Right hindlimb (tissue), 1 donor: ENCODE measurements around the gene SLC12A6.
"Not testable (repeated sequence)": the region's sequence is repeated elsewhere in the genome, so short reads cannot be mapped to it uniquely, and the experiment has no call there.

Experiments
- DNase-seq: peaks from one replicate; pipeline ENCODE4 v3.0.0-alpha.2; 2018

SLC12A6 gene

DNA sequence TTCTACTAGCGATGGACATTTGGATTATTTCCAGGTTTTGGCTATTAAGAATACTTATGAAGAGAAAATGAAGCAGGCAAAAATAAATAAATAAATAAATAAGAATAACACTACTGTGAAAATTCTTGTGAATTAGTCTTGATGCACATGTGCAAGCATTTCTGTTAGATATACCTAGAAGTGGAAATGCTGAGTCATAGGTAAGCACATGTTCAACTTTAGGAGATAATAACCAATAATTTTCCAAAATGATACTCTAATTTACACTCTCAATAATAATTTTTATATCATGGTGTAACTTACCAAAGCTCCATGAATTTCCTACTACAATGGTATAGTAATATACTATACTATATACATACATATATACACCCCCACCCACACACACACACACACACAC, 89.4 kb downstream of the SLC12A6 start:
- DNase-seq = no peak

DNA sequence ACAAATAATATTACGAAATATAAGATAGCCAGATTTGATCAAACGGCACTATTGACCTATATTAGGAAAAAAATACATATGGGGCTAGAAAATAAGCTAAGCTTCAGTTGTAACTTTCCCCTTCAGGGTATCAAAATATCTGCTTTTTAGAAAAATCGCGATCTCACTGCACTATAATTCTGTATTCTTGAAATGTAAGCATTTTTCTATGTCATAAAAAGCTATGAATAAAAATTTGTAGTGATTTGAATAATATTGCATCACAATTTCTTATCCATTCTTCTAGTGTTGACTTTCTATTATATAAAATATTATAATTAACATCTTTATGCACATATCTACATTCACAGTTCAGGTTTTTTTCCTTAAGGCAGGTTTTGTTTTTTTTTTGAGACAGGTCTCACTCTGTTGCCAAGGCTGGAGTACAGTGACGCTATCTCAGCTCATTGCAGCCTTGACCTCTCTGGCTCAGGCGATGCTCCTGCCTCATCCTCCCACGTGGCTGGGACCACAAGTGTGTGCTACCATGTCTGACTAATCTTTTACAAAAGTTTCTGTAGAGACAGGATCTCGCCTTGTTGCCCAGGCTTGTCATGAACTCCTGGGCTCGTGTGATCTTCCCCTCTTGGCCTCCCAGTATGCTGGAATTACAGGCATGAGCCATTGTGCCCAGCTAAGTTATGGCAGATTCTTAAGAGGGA, 91.2 kb downstream of the SLC12A6 start:
- no peak for DNase-seq

DNA sequence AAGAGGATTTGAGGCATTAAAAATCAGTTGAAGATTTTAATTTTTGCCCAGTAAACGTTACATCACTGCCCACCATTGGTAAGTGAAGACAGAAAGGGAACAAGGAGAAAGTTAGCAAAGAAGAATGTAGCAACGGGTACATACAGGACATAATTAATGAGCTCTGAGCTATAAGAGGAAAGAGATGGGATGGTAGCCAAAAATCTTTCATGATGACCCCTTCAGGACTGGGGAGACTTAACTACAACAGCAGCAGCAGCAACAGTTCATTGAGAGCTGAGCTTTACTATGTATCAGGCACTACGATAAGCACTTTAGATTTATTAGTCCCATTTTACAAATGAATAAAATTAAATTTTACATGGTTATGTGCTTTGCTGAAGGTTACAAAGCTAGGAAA, 94.4 kb downstream of the SLC12A6 start:
- DNase-seq = no peak

DNA sequence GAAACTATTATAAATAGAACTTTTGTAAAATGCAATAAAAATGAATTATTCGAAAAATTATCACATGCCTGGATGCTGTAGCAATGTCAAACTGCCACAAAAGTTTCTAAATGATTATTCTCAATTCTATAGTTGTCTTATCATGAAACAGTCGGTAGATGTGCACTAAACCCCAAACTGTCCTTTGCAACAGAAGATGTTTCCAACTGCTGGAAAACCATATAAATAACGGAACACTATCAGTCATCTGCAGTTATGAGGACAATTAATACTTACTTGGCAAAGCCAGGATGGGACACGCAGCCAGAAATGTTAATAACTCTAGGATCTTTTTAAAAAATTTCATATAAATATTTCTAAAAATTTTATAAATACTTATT, 95.3 kb downstream of the SLC12A6 start:
- no peak for DNase-seq

DNA sequence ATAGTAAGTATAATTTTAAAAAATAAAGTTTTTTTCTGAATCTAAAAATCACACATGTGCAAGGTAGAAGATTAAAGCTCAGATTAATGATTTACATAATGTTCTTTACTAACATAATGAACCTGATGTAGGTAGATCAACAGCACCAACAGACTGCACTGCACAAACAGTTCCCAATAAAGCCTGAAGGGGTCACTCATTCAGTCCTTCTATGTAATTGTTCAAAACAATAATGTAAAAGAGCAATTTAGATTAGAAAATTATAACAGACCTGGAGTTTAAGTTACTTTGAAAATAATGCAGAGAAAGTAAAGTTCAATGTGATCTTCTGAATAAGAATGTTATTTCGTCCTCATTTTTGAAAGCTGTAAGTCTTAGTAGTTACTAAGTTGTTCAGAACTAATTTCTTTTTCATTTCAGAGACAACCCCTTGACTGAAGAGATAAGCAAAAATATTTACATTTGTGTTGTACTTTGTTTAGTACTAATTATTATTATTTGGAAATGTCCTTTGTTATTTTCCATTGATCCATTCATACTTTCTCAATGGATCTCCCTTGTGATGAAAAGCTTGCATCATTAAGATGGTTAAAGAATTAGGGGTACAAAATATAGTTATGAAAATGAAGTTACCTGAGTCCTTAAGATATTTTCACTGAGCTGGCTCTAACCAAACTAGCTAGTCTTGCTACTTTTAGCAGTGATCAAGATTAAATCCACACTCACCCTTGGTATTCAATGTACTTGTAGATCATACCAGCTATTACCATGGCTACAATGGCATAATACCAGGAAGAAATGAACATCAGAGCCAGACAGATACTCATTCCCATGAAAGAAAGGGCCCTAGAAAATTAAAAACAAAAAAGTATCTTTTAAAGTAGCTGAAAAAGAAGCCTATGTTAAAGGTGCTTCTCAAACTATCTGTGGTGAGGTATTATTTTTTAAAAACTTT, 95.9 kb downstream of the SLC12A6 start:
- DNase-seq = no peak

DNA sequence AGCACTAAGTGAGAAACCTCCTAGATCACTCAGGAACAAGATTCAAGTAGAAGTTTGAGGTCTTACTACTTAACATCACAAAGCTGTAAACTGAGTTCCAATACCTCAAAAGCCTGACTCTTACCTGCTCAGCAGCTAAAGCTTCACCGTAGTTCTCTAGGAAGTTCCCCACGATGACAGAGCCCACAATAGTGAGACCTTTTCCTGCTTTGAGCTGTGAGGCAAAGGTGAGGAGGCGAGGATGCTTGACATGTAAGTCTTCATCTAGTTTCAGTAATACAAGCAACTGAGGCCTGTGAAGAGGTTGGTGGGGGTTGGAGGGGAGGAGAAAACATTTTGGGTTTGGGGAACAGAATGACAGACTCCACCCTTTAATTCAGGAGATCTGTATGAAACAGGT, 97.0 kb downstream of the SLC12A6 start:
- no peak for DNase-seq

DNA sequence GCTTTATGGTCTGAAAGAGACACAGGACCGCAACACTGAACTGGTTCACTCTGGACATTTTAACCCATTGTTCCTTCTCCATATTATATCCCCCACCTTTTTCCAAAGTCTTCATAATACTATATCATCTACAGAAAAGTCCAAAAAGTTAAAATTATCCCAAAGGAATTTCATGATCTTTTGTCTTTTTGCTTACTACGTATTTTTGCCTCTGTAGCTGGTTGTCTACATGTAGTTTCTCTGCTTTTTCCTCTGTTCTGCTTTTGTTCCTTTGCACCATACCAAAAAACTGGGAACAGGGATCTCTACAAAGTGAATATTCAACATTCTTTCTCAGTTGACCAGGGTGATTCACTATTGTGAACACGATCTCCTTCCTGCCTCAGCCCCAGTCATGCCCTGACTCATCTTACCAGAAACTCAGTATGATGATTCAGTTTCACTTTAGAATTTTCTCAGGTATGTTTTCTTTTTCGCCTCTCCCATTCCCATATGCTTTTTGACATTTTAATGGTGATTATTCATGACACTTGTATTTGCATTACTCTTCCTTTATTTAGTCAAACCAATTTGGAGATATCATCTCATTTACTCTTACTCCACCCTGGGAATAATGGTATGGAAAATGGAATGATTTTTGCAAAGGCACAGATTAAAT, 98.3 kb downstream of the SLC12A6 start:
- no peak for DNase-seq

DNA sequence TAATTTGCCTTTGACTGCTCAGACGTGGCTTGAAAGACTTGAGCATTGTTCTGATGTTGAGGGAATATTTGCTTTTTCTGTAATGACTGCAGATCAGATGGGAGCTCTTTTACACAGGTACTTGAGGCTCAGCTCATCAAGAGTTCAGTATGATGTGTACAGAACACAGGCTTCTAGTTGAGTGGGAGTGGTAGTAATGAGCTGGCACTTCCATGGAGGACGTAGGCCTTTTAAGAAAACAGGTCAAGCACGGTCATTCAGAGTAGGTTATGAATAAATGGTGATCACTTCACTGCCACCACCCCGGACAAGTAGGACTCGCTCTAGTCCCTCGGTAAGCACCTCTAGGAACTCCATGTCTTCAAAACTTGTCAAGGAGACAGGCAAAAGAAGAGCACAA, 104.0 kb downstream of the SLC12A6 start:
- DNase-seq = no peak

DNA sequence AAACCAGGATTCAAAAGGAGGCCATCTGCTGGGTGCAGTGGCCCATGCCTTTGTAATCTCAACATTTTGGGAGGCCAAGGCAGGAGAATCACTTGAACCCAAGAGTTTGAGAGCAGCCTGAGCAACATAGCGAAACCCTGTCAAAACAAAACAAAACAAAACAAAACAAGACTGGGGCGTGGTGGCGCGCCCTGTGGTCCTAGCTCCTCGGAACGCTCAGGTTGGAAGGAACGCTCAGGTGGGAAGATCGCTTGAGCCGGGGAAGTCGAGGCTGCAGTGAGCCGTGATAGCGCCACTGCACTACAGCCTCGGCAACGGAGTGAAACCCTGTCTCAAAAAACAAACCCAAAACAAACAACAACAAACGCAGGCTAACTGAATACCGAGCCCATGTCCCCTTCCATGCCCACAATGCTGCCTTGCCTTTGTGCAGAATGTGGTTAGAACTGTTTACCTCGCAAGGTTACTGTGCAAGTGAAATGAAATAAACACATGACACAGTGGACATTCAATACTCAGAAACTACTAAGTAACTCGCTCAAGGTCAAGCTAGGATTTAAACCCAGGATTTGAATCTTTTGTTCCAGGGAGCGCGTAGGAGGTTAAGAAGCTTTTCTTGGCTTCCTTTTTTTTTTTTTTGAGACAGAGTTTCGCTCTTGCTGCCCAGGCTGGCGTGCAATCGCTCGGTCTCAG, 113.5 kb downstream of the SLC12A6 start:
- no peak for DNase-seq

DNA sequence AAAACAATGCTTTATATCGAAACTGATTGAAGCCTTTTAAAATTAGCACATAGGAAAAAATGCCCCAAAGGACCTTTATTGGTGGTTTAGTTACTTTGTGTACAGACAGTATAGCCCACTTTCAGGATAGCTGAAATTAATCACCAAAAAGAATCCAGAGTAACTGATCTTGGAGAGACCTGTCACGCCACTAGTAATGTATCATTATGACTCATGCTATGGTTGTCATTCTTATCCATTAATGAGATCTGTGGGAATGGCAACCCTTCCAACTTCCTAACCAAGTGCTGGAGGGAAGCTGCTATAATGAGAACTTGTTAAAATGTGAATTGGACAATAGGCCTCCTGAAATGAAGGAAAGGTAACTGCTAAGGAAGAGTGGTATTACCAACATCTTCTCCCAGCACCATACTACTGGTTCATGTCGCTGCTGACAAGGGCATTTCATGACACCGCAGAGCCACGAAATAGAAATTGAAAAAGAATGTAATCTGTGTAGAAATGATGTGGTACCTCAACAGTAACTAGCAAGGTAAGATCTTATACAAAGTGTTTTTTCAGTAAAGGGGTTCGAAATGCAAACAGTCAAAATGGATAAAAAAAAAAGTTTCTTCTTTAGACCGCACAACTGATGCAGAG, 119.9 kb downstream of the SLC12A6 start:
- DNase-seq = no peak

DNA sequence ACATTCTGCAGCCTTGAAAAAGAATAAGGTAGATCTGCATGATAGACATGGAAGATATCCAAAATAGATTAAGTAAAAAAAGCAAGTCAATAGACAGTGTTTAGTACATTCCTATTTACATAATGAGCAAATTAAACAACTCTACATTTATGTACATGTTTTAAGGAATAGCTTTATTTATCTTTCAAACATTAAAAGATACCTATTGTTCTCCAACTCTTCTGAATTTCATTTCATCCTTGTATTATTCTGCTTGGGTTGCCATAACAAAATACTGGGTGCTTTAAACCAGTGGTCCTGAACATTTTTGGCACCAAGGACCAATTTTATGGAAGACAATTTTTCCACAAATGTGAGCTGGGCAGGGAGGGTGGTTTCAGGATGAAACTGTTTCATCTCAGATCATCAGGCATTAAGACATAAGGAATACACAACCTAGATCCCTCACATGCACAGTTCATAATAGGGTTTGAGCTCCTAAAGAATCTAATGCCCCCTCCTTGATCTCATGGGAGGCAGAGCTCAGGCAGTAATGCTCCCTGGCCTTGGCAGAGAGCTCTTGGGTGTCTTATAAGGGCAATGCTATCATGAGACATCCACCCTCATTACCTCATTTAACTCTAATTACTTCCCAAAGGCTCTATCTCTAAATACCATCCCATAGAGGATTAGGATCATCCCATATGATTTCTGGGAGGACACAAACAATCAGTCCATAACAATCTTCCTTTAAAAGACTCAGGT, 120.9 kb downstream of the SLC12A6 start:
- no peak for DNase-seq

DNA sequence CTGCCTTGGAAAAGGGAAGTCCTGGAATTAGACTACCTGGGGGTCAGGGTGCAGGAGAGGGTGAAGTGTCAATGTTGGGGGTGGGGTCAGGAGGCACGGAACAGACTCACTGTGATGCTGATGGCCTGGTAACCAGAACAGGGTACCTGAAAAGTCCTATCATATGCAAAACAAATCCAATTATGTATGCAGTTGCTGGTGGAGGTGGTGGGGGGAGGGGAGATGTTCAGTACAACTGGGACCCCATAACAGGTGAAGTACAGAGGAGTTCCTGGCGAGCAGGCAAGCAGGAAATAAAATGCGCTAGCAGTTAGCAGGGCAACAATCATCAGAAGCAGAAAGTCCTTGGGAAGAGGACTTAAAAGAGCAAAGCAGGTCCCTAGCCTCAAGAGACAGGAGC, 123.4 kb downstream of the SLC12A6 start:
- DNase-seq = no peak

DNA sequence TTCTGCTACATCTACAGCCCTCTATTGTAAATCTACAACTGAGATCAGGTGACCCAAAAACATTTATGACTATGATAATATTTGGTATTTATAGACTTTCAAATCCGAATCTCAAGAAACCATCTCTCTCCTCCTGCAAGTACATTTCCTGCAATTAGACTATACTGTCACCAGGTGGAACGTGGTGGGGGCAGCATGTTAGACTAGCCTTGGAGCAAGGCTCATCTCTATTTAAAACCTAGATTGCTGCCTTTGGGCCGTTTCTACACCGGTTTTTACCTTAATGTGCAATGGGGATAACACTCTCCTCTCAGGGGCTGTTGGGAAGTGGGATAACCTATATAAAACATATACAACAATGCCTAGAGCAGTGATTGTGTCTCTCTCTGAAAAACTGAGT, 123.9 kb downstream of the SLC12A6 start:
- DNase-seq = no peak

DNA sequence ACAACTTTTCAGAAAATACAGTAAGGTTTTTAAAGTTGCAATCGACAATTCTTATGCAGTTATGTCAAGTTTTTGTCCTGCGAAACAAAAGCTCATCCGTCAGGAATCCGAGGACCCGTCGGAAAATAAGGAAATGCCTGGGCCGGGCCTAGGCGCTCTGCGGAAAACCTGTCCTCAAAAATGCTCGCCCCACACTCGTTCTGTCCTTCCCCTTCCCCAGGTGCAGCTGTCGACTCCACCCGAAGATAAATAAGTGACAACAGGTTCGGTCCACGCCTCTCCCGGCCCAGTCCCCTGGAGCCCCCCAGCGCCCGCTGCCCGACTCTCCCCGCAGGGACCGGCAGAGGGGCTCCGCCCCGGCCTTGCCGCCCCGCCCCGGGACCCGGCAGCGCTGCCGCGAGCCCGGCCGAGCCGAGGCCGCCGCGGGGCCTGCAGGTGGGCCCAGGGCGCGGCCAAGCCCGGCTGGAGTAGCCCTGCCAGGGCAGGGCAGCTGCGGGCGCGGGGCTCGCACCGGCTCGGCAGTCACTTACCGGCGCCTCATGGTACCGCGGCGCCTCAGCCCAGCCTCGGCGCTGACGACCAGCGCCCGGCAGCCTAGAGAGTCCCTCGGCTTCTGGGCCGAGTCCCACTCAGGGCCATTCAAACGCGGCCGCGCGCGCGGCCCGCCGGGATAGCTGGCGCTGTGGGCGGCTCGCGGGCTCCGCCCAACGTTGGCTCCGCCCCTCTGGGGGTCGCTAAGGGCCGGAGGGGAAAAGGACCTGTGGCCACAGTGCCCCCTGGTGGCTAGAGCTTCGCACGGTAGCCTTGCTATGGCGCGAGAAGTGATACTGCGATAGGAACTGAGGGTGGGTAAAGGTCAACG, 127.9 kb downstream of the SLC12A6 start, which contains the start of gene KATNBL1:
TSS of gene KATNBL1 (minus strand) at position 676 of the 862 bp plus-strand sequence. CDS start 46,420 bp downstream, outside the sequence.
- DNase-seq = peak; percentile 97

DNA sequence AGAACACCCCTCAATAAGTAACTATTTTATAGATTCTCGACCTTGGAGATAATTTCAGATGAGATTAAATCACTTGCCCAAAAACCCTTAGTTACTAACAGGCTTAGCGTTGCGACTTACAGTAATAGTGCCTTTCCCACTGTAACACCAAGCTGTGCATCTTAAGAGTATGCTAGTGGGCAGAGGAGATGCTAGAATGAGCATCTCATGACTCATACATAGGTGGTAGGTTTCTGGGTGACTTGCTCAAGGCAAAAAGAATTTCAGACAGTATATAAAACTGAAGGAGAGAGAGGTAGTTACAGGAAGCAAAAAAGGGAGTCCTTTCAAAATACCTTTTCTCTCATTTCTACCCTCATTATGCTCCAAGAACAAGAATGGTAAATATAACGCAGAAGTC, 131.6 kb downstream of the SLC12A6 start:
- DNase-seq = no peak

DNA sequence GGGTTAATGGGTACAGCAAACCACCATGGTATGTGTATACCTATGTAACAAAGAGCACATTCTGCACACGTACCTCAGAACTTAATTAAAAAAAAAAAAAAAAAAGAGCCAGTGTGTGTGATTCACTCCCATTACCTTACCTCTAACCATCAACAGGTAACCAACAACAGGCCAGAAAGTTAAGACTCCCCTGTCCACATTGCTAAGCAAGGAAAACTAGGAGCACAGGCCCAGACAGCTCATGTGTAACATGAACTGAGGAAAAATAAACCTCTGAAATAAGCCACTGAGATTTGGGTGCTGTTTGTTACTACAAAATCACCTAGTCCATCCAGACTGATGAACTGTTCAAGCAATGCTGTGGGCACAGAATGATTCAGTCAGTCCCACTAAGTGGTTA, 133.6 kb downstream of the SLC12A6 start:
- no peak for DNase-seq

DNA sequence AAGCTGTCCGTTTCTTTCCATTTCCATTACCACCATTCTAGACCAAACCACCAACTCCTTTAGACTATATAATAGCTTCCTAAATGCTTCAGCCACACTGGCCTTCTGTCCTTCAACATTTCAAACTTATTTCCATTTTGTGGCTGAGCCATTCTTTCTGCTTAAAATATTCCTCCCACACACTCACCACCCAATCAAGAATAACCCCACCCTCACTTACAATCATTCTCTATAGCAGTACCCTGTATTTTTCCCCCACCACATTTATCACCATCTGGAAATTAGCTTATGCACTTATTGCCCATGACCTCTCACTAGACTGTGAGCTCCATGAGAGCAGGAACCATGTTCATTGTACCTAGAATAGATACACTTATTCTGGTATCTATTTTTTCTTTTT, 134.3 kb downstream of the SLC12A6 start:
- DNase-seq = no peak

DNA sequence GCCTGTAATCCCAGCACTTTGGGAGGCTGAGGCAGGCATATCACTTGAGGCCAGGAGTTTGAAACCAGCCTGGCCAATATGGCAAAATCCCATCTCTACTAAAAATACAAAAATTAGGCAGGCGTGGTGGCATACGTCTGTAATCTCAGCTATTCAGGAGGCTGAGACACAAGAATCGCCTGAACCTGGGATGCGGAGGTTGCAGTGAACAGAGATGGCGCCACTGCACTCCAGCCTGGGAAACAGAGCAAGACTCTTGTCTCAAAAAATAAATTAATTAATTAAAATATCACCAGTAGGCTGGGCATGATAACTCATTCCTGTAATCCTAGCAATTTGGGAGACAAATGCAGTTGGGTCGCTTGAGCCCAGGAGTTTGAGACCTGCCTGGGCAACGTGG, 144.3 kb downstream of the SLC12A6 start:
- DNase-seq = not testable (repeated sequence)

DNA sequence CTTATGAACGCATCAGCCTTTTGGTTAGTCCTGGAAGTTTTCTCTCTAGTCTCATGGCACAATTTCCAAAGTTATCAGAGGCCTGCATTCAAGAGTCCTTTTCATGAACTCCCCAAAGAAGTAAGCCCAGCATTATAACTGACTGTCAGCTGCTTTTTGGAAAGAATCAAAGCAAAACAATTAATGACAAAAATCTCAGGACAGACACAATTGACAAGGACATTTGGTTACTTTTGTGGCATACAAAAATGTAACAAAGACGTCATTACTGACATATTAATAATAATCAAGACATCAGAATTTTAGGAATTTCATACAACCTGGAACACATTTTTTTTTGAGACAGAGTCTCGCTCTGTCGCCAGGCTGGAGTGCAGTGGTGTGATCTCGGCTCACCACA, 148.9 kb downstream of the SLC12A6 start:
- no peak for DNase-seq

DNA sequence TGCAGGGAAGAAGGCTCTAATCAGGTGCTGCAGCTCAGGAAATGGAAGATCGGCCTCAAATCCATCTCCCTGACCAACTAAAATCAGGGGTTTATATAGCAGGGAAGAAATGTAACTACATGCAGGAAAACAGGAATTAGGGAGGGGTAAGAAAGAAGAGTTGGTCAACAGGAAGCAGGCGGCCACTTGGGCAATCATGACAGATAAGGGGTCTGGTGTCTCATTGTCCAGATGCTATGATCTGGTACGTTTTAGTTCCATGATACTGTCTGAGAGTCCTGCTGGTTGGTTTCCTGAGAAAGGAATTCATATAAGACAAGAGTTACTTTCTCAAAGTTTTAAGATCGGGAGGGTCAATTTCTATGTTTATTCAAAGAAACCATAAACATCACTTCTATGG, 151.9 kb downstream of the SLC12A6 start:
- DNase-seq = no peak

DNA sequence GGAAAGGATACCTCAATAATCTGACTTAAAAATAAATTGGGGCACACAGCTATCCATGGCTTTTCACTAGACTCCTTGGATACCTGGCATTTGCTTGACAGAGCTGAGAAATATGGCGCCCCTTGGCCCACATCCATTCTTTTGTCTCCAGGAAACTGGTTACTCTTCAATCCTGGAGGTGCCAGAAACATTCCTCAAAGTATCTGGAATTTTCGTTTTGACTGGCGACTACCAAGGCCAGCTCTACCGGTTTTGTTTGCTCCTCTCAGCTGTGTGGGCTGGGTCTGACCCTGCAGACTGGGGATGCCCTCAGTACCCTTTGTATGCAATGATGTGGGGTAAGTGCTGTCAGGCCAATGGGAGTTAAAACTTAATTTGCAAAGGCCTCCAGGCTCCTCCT, 154.6 kb downstream of the SLC12A6 start:
- no peak for DNase-seq
